Glomerular endothelial cell (primary cell): ENCODE data around the gene TBC1D28. TPM values are rescaled to one million over a fixed set of nuclear protein-coding genes. Genes with fewer than 3 reads are reported as not detected.
"Not testable (repeated sequence)": the region's sequence is repeated elsewhere in the genome, so short reads cannot be mapped to it uniquely, and the experiment has no call there.

Experiments
- DNase-seq: peaks from one replicate; pipeline ENCODE4 v3.0.0-alpha.2; 2011; ENCODE audit warnings: low read depth, low spot score; ENCODE audit errors: extremely low read depth
- total RNA-seq: library from RNA; depleted of rRNA; stranded (reverse); fragments of >200 nt; gene quantifications from 2 replicates; pipeline ENCODE4 v1.2.3, GENCODE V29; 2015

The TBC1D28 gene
- total RNA-seq, 1 donor from 2014 or later, result not detected

GRCh38 chr17:18624862-18625501, 19.2 kb downstream of the TBC1D28 start:
- not testable (repeated sequence) for DNase-seq

GRCh38 chr17:18617613-18618012, 26.6 kb downstream of the TBC1D28 start:
- DNase-seq, result not testable (repeated sequence)

- DNase-seq, result not testable (repeated sequence)
Observed at GRCh38 chr17:18613016-18613415, 31.2 kb downstream of the TBC1D28 start.

- DNase-seq, result not testable (repeated sequence)
Observed at GRCh38 chr17:18593138-18593537, 51.1 kb downstream of the TBC1D28 start.

Other genes starting within 250 kb of the TBC1D28 start
- gene LGALS9C, start 167.6 kb downstream of the TBC1D28 start, total RNA-seq, result not detected in 2 replicates
- 3.0 and 7.2 TPM in 2 replicates for gene FOXO3B, start 37.9 kb upstream of the TBC1D28 start, total RNA-seq
- gene FBXW10, start 99.7 kb upstream of the TBC1D28 start, total RNA-seq, result not detected in 2 replicates
- gene TVP23B, start 136.8 kb upstream of the TBC1D28 start, total RNA-seq, result 26.0 and 27.7 TPM in 2 replicates
- 23.9 and 30.6 TPM in 2 replicates for gene PRPSAP2, start 213.7 kb upstream of the TBC1D28 start, total RNA-seq